Measurements from ENCODE around the gene MAST3. TPM values are rescaled to one million over a fixed set of nuclear protein-coding genes. Genes with fewer than 3 reads are reported as not detected.
A peak's percentile ranks its signal among the peaks of the same experiment; 100 is the strongest.

The MAST3 gene
- polyA plus RNA-seq, 1 donor from 2014 or later, result 2.3 TPM

DNA sequence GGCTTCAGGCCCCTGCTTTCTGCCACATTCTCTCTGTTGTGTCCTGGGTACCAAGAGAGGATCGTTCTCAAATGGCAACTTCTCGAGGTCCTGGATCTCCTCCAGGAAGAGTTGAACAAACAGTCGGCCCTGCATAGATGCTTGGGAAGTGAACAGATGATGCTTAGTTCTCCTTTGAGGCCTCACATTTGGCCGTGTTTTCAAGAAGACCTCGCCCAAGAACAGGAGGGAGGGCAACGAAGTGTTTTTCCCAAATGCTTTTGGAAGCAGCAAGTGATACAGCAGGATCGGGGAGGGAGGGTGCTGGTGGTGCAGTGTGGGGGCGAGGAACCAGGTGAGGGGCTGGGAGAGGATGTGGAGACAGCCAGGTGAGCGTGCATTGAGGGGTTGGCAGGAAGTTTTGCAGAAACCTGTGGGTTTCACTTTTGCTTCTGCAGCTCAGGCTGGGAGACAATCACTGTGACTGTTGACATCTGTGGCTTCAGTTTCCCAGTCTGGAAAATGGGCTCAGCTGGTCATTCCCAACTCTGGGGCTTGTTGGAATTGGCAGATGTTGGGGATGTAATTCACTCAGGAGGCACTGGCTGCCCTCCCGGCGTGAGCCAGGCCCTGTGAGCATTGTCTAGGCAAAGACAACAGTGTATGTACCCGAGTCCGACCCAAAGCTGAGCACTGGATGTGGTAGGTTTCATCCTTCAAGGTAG is 21.6 kb downstream of the MAST3 start:
- Histone ChIP-seq H3K27ac (ENCODE audit: low read length) (no peak overlapping the region), H3K4me3 (ENCODE audit: low read length) (peak overlapping the region; percentile 95)

DNA sequence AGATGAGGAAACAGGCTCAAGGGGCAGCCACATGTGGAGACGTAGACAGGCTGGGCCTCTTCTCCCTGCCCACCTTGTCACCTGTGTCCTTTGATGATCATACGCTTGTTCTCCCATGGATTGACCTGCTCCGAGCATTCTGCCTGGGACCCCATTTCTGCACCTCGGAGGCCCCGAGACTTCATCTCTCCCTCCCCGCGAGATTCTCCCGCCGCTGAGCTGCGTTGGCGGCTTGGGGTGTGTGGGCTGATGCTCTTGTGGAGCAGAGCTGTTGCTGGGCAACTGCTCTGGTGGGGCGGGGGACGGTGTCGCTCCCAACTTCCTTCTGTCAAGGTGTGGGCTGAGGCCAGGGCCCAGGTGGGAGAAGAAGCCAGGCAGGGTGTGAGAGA is 22.1 kb downstream of the MAST3 start:
- H2AFZ ChIP-seq (ENCODE audit: low read depth, low read length), result no peak overlapping the region
- no peaks in the 10 kb centered on the region for H3K9me3 ChIP-seq (ENCODE audit: low read length)
- peaks cover 8% of the 10 kb centered on the region for H3K79me2 ChIP-seq (replicated peaks; ENCODE audit: insufficient read depth, low read length)
- H3K27me3 ChIP-seq (ENCODE audit: insufficient read depth, low read depth, low read length), result no peaks in the 10 kb centered on the region
- no peaks in the 10 kb centered on the region for H3K9me2 ChIP-seq (ENCODE audit: insufficient read depth, low read length)
- H3K9ac ChIP-seq (ENCODE audit: low read length), result no peak overlapping the region
- H3K4me3 ChIP-seq (ENCODE audit: low read length), result no peak overlapping the region
- no peak overlapping the region for H3K27ac ChIP-seq (ENCODE audit: low read length)
- no peaks in the 10 kb centered on the region for H3F3A ChIP-seq (ENCODE audit: insufficient read depth, low read length, poor library complexity, severe bottlenecking)
- H3K4me2 ChIP-seq (ENCODE audit: low read length), result no peak overlapping the region
- no peak for TF ChIP-seq TAF1 (IDR thresholded peaks at IDR 0.05; ENCODE audit: low read depth)
- no peak for TF ChIP-seq RAD21 (conservative IDR thresholded peaks at IDR 0.05)
- no peak for TF ChIP-seq MXI1 (conservative IDR thresholded peaks at IDR 0.05; ENCODE audit: poor library complexity, severe bottlenecking)
- TF ChIP-seq EP300 (conservative IDR thresholded peaks at IDR 0.05; ENCODE audit: poor library complexity, severe bottlenecking), result no peak
- no peak for TF ChIP-seq EZH2 (IDR thresholded peaks at IDR 0.05; ENCODE audit: borderline replicate concordance, insufficient read depth, low read length, poor library complexity, severe bottlenecking)
- no peak for TF ChIP-seq POLR2AphosphoS5 (IDR thresholded peaks at IDR 0.05)
- TF ChIP-seq, protein P1, sequence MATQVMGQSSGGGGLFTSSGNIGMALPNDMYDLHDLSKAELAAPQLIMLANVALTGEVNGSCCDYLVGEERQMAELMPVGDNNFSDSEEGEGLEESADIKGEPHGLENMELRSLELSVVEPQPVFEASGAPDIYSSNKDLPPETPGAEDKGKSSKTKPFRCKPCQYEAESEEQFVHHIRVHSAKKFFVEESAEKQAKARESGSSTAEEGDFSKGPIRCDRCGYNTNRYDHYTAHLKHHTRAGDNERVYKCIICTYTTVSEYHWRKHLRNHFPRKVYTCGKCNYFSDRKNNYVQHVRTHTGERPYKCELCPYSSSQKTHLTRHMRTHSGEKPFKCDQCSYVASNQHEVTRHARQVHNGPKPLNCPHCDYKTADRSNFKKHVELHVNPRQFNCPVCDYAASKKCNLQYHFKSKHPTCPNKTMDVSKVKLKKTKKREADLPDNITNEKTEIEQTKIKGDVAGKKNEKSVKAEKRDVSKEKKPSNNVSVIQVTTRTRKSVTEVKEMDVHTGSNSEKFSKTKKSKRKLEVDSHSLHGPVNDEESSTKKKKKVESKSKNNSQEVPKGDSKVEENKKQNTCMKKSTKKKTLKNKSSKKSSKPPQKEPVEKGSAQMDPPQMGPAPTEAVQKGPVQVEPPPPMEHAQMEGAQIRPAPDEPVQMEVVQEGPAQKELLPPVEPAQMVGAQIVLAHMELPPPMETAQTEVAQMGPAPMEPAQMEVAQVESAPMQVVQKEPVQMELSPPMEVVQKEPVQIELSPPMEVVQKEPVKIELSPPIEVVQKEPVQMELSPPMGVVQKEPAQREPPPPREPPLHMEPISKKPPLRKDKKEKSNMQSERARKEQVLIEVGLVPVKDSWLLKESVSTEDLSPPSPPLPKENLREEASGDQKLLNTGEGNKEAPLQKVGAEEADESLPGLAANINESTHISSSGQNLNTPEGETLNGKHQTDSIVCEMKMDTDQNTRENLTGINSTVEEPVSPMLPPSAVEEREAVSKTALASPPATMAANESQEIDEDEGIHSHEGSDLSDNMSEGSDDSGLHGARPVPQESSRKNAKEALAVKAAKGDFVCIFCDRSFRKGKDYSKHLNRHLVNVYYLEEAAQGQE (IDR thresholded peaks at IDR 0.05; ENCODE audit: borderline replicate concordance), result no peak
- no peak for TF ChIP-seq SMC3 (conservative IDR thresholded peaks at IDR 0.05; ENCODE audit: poor library complexity)
- TF ChIP-seq, protein P2, sequence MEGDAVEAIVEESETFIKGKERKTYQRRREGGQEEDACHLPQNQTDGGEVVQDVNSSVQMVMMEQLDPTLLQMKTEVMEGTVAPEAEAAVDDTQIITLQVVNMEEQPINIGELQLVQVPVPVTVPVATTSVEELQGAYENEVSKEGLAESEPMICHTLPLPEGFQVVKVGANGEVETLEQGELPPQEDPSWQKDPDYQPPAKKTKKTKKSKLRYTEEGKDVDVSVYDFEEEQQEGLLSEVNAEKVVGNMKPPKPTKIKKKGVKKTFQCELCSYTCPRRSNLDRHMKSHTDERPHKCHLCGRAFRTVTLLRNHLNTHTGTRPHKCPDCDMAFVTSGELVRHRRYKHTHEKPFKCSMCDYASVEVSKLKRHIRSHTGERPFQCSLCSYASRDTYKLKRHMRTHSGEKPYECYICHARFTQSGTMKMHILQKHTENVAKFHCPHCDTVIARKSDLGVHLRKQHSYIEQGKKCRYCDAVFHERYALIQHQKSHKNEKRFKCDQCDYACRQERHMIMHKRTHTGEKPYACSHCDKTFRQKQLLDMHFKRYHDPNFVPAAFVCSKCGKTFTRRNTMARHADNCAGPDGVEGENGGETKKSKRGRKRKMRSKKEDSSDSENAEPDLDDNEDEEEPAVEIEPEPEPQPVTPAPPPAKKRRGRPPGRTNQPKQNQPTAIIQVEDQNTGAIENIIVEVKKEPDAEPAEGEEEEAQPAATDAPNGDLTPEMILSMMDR (IDR thresholded peaks at IDR 0.05; ENCODE audit: poor library complexity, severe bottlenecking), result no peak
- no peaks in the 10 kb centered on the region for H4K20me1 ChIP-seq (ENCODE audit: insufficient read depth)
- H3K36me3 ChIP-seq (ENCODE audit: insufficient read depth, low read length), result no peaks in the 10 kb centered on the region

More for the DNA sequence above, 21.6 kb downstream of the MAST3 start:
- H3K9me2 ChIP-seq (ENCODE audit: insufficient read depth, low read length), result no peaks in the 10 kb centered on the region
- H3K9me3 ChIP-seq (ENCODE audit: low read length), result no peaks in the 10 kb centered on the region
- H4K20me1 ChIP-seq (ENCODE audit: insufficient read depth), result no peaks in the 10 kb centered on the region
- no peaks in the 10 kb centered on the region for H3K27me3 ChIP-seq (ENCODE audit: insufficient read depth, low read depth, low read length)
- H3K4me2 ChIP-seq (ENCODE audit: low read length), result no peak overlapping the region
- TF ChIP-seq EP300 (conservative IDR thresholded peaks at IDR 0.05; ENCODE audit: poor library complexity, severe bottlenecking) (no peak), RAD21 (conservative IDR thresholded peaks at IDR 0.05) (no peak), MXI1 (conservative IDR thresholded peaks at IDR 0.05; ENCODE audit: poor library complexity, severe bottlenecking) (no peak), POLR2AphosphoS5 (IDR thresholded peaks at IDR 0.05) (no peak), EZH2 (IDR thresholded peaks at IDR 0.05; ENCODE audit: borderline replicate concordance, insufficient read depth, low read length, poor library complexity, severe bottlenecking) (no peak), TAF1 (IDR thresholded peaks at IDR 0.05; ENCODE audit: low read depth) (no peak), SMC3 (conservative IDR thresholded peaks at IDR 0.05; ENCODE audit: poor library complexity) (no peak)
- TF ChIP-seq, protein P1 (IDR thresholded peaks at IDR 0.05; ENCODE audit: borderline replicate concordance), result no peak
- TF ChIP-seq, protein P2 (IDR thresholded peaks at IDR 0.05; ENCODE audit: poor library complexity, severe bottlenecking), result no peak
- H2AFZ ChIP-seq (ENCODE audit: low read depth, low read length), result no peak overlapping the region
- H3K36me3 ChIP-seq (ENCODE audit: insufficient read depth, low read length), result no peaks in the 10 kb centered on the region
- H3F3A ChIP-seq (ENCODE audit: insufficient read depth, low read length, poor library complexity, severe bottlenecking), result no peaks in the 10 kb centered on the region
- peaks cover 8% of the 10 kb centered on the region for H3K79me2 ChIP-seq (replicated peaks; ENCODE audit: insufficient read depth, low read length)
- H3K9ac ChIP-seq (ENCODE audit: low read length), result no peak overlapping the region
